HPDE6-E6E7 (cell line): ENCODE results near the gene ANKRD29.
A peak's percentile ranks its signal among the peaks of the same experiment; 100 is the strongest.
"Not testable (repeated sequence)": the region's sequence is repeated elsewhere in the genome, so short reads cannot be mapped to it uniquely, and the experiment has no call there.

Experiments
- DNase-seq: peaks from one replicate; pipeline ENCODE4 v3.0.0; 2011; ENCODE audit warnings: missing footprints; ENCODE audit errors: extremely low spot score

Gene ANKRD29

GRCh38 chr18:23616258-23616657, 46.5 kb downstream of the ANKRD29 start:
- DNase-seq: no peak

GRCh38 chr18:23614891-23615290, 47.8 kb downstream of the ANKRD29 start:
- no peak for DNase-seq

GRCh38 chr18:23614413-23614812, 48.3 kb downstream of the ANKRD29 start:
- no peak for DNase-seq

- DNase-seq: not testable (repeated sequence)
Observed at GRCh38 chr18:23613091-23613475, 49.6 kb downstream of the ANKRD29 start.

- DNase-seq: no peak
Observed at GRCh38 chr18:23612434-23613090, 50.1 kb downstream of the ANKRD29 start.

- no peak for DNase-seq
Observed at GRCh38 chr18:23609390-23610023, 53.2 kb downstream of the ANKRD29 start.

GRCh38 chr18:23608211-23608610, 54.5 kb downstream of the ANKRD29 start:
- no peak for DNase-seq

GRCh38 chr18:23605941-23606340, 56.8 kb downstream of the ANKRD29 start:
- DNase-seq: no peak

GRCh38 chr18:23599809-23600208, 62.9 kb downstream of the ANKRD29 start:
- no peak for DNase-seq

- DNase-seq: no peak
Observed at GRCh38 chr18:23596183-23596582, 66.5 kb downstream of the ANKRD29 start.

GRCh38 chr18:23595591-23595990, 67.1 kb downstream of the ANKRD29 start:
- no peak for DNase-seq

GRCh38 chr18:23593720-23594119, 69.0 kb downstream of the ANKRD29 start:
- DNase-seq: peak; percentile 49

GRCh38 chr18:23592911-23593310, 69.8 kb downstream of the ANKRD29 start:
- no peak for DNase-seq

- no peak for DNase-seq
Observed at GRCh38 chr18:23591011-23591410, 71.7 kb downstream of the ANKRD29 start.

GRCh38 chr18:23588836-23589560, 73.7 kb downstream of the ANKRD29 start:
- no peak for DNase-seq

GRCh38 chr18:23587220-23587642, 75.5 kb downstream of the ANKRD29 start:
- DNase-seq: no peak

GRCh38 chr18:23586249-23587196, 76.2 kb downstream of the ANKRD29 start, which contains the start of gene NPC1:
Gene NPC1 (minus strand): TSS chr18:23586506. CDS start chr18:23586343, 163 bp downstream.
- DNase-seq: peak; percentile 94

- no peak for DNase-seq
Observed at GRCh38 chr18:23585897-23586248, 76.8 kb downstream of the ANKRD29 start.

GRCh38 chr18:23585007-23585871, 77.5 kb downstream of the ANKRD29 start:
- peak; percentile 52 for DNase-seq
